ENCODE measurements around the gene SIGLEC11. TPM values are rescaled to one million over a fixed set of nuclear protein-coding genes. Genes with fewer than 3 reads are reported as not detected.

Gene SIGLEC11
- total and polyA plus RNA-seq, 2 donors (not counting 3 experiments of a cell fraction or from before 2014, with no cell fraction given), result not detected

- CTCF ChIA-PET, result interaction anchor here (1.1 kb wide), 1 partner anchor 12 kb away, joined by 3 read pairs; no protein-coding TSS in a partner anchor
- H3K4me2 ChIP-seq (ENCODE audit: insufficient read depth, low read length), result no peak overlapping the region
- BruUV-seq (replicated peaks), result no TSS peak
- DNase-seq (ENCODE audit: low read depth, low spot score), result no peak
- H3K4me1 ChIP-seq (ENCODE audit: control insufficient read depth, extremely low read depth, insufficient read depth, low read length), result no peaks in the 10 kb centered on the region
- H3K9ac ChIP-seq (replicated peaks; ENCODE audit: extremely low read depth, insufficient read depth, low read length), result no peak overlapping the region
- POLR2A ChIA-PET, result no interaction called here
- H3K4me3 ChIP-seq (replicated peaks in 1 of 3; ENCODE audit: insufficient read depth in 1 of 3, low read depth in 1 of 3, low read length in 3 of 3), result no peak overlapping the region
- dilution Hi-C loops (cut with MboI; ENCODE audit: extremely low pct_ligation_motif_present, low sequenced_read_pairs), result no loop called here
- H3K27ac ChIP-seq (ENCODE audit: insufficient read depth, low read depth, low read length), result no peak overlapping the region
- intact Hi-C loops (cut with micrococcal nuclease), result no loop called here
- no peaks in the 10 kb centered on the region for H3K27me3 ChIP-seq (ENCODE audit: control insufficient read depth in 2 of 2, insufficient read depth in 2 of 2, low read length in 2 of 2)
- no peak overlapping the region for H2AFZ ChIP-seq (ENCODE audit: low read depth, low read length)
- peaks cover 57% of the 10 kb centered on the region for H3K79me2 ChIP-seq (ENCODE audit: control insufficient read depth, insufficient read depth, low read length)
- H3K36me3 ChIP-seq (ENCODE audit: control insufficient read depth in 2 of 2, extremely low read depth in 1 of 2, insufficient read depth in 2 of 2, low read length in 2 of 2), result peaks cover 6 to 18% of the 10 kb centered on the region in 2 experiments
- no peak for FAIRE-seq
- H3K9me3 ChIP-seq (replicated peaks; ENCODE audit: control insufficient read depth, insufficient read depth, low read length), result no peaks in the 10 kb centered on the region
- H4K20me1 ChIP-seq (replicated peaks; ENCODE audit: control insufficient read depth, extremely low read depth, insufficient read depth, low read length), result no peaks in the 10 kb centered on the region
- no peaks in the 10 kb centered on the region for H3K9me1 ChIP-seq (replicated peaks; ENCODE audit: control insufficient read depth, extremely low read depth, insufficient read depth, low read length)
- no peak for TF ChIP-seq JUN (IDR thresholded peaks at IDR 0.05; ENCODE audit: borderline replicate concordance, insufficient read depth, insufficient read length, low read depth)
- TF ChIP-seq POLR2A (IDR thresholded peaks at IDR 0.05; ENCODE audit: low read depth, low read length), result no peak
- no peak for TF ChIP-seq MAX (IDR thresholded peaks at IDR 0.05; ENCODE audit: insufficient read depth, insufficient read length)
- TF ChIP-seq FOS (IDR thresholded peaks at IDR 0.05; ENCODE audit: borderline replicate concordance, insufficient read depth, low read length), result no peak
- no peak for TF ChIP-seq POLR2AphosphoS5 (IDR thresholded peaks at IDR 0.05; ENCODE audit: insufficient read depth, low read depth, low read length)
- TF ChIP-seq GATA2 (IDR thresholded peaks at IDR 0.05; ENCODE audit: insufficient read depth, insufficient read length, low read depth, low read length), result no peak
- TF ChIP-seq MYC (IDR thresholded peaks at IDR 0.05; ENCODE audit: low read depth, low read length), result no peak
- no peak for TF ChIP-seq EZH2 (IDR thresholded peaks at IDR 0.05; ENCODE audit: borderline replicate concordance, low read depth, low read length, severe bottlenecking)
- TF ChIP-seq CTCF (IDR thresholded peaks at IDR 0.05; ENCODE audit: extremely low read depth in 1 of 2, insufficient read depth in 1 of 2, low read depth in 1 of 2, low read length in 2 of 2), result no peak
These were observed 43.9 kb downstream of the SIGLEC11 start for GRCh38 chr19:49916839-49917733.

Measured in endothelial cell of umbilical vein (primary cell).